SK-N-SH (cell line): ENCODE data around the gene LMF1.

Source experiments
- SIN3A ChIP-seq: IDR thresholded peaks from 2 replicates; pipeline ENCODE4 v1.6.1; 2012; ENCODE audit warnings: low read depth, mild to moderate bottlenecking, low read length, moderate library complexity, borderline replicate concordance
- TF ChIP-seq, protein P1 (sequence below): fragments of 200-600 bp; sonication (generic); IDR thresholded peaks from 2 replicates; pipeline ENCODE4 v1.6.1; 2017; ENCODE audit warnings: antibody characterized with exemption, mild to moderate bottlenecking, moderate library complexity

DNA sequence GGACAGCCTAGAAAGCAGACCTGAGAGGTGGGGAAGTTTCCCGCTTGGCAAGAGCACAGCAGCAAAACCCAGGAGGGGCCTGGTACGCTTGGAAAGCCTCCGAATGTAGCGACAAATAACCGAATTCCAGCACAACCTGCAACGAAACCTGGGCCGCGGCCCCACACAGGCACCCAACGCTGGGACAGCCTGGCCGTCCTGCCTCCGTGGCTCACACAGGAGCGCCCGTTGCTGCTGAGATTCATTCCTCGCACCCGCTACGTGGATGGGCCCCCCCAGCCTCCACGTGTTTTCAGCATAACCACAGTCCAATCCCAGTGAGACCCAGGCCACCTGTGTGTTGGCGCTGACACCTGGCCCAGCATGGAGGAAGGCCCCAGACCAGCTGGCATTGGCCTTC is 42.9 kb downstream of the LMF1 start:
- no peak for TF ChIP-seq SIN3A
- TF ChIP-seq, protein P1, sequence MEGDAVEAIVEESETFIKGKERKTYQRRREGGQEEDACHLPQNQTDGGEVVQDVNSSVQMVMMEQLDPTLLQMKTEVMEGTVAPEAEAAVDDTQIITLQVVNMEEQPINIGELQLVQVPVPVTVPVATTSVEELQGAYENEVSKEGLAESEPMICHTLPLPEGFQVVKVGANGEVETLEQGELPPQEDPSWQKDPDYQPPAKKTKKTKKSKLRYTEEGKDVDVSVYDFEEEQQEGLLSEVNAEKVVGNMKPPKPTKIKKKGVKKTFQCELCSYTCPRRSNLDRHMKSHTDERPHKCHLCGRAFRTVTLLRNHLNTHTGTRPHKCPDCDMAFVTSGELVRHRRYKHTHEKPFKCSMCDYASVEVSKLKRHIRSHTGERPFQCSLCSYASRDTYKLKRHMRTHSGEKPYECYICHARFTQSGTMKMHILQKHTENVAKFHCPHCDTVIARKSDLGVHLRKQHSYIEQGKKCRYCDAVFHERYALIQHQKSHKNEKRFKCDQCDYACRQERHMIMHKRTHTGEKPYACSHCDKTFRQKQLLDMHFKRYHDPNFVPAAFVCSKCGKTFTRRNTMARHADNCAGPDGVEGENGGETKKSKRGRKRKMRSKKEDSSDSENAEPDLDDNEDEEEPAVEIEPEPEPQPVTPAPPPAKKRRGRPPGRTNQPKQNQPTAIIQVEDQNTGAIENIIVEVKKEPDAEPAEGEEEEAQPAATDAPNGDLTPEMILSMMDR: no peak
